Gastrocnemius medialis (tissue), 4 donors: Measurements from ENCODE around the gene C5orf46.
"Not testable (repeated sequence)": the region's sequence is repeated elsewhere in the genome, so short reads cannot be mapped to it uniquely, and the experiment has no call there.

ENCODE experiments used
- CTCF ChIP-seq, 5 experiments: fragments of 450-650 bp in 3 of 5; fragments of 200-600 bp in 2 of 5; sonication (generic) in 2 of 5; IDR thresholded peaks in 4 of 5; conservative IDR thresholded peaks in 1 of 5; 1 replicate in 4 of 5; 2 replicates in 1 of 5; pipeline ENCODE4 v1.5.1; 2016 to 2019; ENCODE audit warnings: antibody characterized with exemption in 5 of 5, mild to moderate bottlenecking in 3 of 5, moderate library complexity in 3 of 5
- POLR2A ChIP-seq, 2 donors: fragments of 450-650 bp; IDR thresholded peaks; one replicate each; pipeline ENCODE4 v1.6.1; 2017; ENCODE audit warnings: antibody characterized with exemption in 2 of 2, mild to moderate bottlenecking in 2 of 2, moderate library complexity in 2 of 2

GRCh38 chr5:147946658-147947274, 40.4 kb upstream of the C5orf46 start:
- TF ChIP-seq CTCF (IDR thresholded peaks at IDR 0.05 in 4 of 5, conservative IDR thresholded peaks at IDR 0.05 in 1 of 5); POLR2A (IDR thresholded peaks at IDR 0.05): not testable (repeated sequence)
